ENCODE data around the gene PSMC2.

- no peak for TF ChIP-seq CTCF (conservative IDR thresholded peaks at IDR 0.05; ENCODE audit: low read depth, low read length)
- no peak for TF ChIP-seq EZH2 (IDR thresholded peaks at IDR 0.05; ENCODE audit: low read length, unreplicated experiment)
- TF ChIP-seq EZH2phosphoT487 (IDR thresholded peaks at IDR 0.05; ENCODE audit: borderline replicate concordance, low read length): no peak
Measured at GRCh38 chr7:103338864-103339263, 8.6 kb upstream of the PSMC2 start.
